HEK293T (cell line): Measurements from ENCODE around the gene TRNP1.

Source experiments
- CTBP1 ChIP-seq: fragments of 450-650 bp; IDR thresholded peaks from 2 replicates; pipeline ENCODE4 v1.6.1; 2016; ENCODE audit warnings: borderline replicate concordance
- ELF4 ChIP-seq: fragments of 450-650 bp; IDR thresholded peaks from 2 replicates; pipeline ENCODE4 v1.6.1; 2017; ENCODE audit warnings: antibody characterized with exemption
- FOXA1 ChIP-seq: fragments of 450-650 bp; IDR thresholded peaks from 2 replicates; pipeline ENCODE4 v1.6.1; 2016; ENCODE audit warnings: mild to moderate bottlenecking
- FOXK2 ChIP-seq: fragments of 450-650 bp; IDR thresholded peaks from 2 replicates; pipeline ENCODE4 v1.6.1; 2016; ENCODE audit warnings: mild to moderate bottlenecking
- FOXM1 ChIP-seq: fragments of 450-650 bp; IDR thresholded peaks from 2 replicates; pipeline ENCODE4 v1.6.1; 2017; ENCODE audit warnings: mild to moderate bottlenecking, borderline replicate concordance
- PKNOX1 ChIP-seq: fragments of 450-650 bp; IDR thresholded peaks from 2 replicates; pipeline ENCODE4 v1.6.1; 2016
- SP1 ChIP-seq: fragments of 450-650 bp; IDR thresholded peaks from 2 replicates; pipeline ENCODE4 v1.6.1; 2017
- TARDBP ChIP-seq: fragments of 450-650 bp; IDR thresholded peaks from 2 replicates; pipeline ENCODE4 v1.6.1; 2016
- ZNF384 ChIP-seq: fragments of 450-650 bp; IDR thresholded peaks from 2 replicates; pipeline ENCODE4 v1.6.1; 2016

- TF ChIP-seq ZNF384, result no peak
- no peak for TF ChIP-seq SP1
- no peak for TF ChIP-seq TARDBP
- no peak for TF ChIP-seq PKNOX1
- no peak for TF ChIP-seq ELF4
- no peak for TF ChIP-seq FOXK2
- no peak for TF ChIP-seq FOXA1
- TF ChIP-seq FOXM1, result no peak
- no peak for TF ChIP-seq CTBP1
Observed at GRCh38 chr1:27042670-27043069, 49.2 kb downstream of the TRNP1 start.
